BE2C (cell line): ENCODE data around the gene PIF1.

Experiments
- DNase-seq: peaks from one replicate; pipeline ENCODE4 v3.0.0-alpha.2; 2020
- H3K27me3 ChIP-seq: fragments of 250-450 bp; sonication (Bioruptor Pico); 2 replicates; pipeline ENCODE4 v1.5.1; 2020; ENCODE audit warnings: mild to moderate bottlenecking
- H3K36me3 ChIP-seq: fragments of 250-450 bp; sonication (Bioruptor Pico); 2 replicates; pipeline ENCODE4 v1.5.1; 2020; ENCODE audit warnings: mild to moderate bottlenecking
- H3K4me1 ChIP-seq: fragments of 250-450 bp; sonication (Bioruptor Pico); 2 replicates; pipeline ENCODE4 v1.5.1; 2020
- H3K4me3 ChIP-seq: 2 replicates; pipeline ENCODE4 v1.5.1; 2011; ENCODE audit warnings: low read depth, low read length
- H3K9me3 ChIP-seq: fragments of 250-450 bp; sonication (Bioruptor Pico); 2 replicates; pipeline ENCODE4 v1.5.1; 2020
- TF ChIP-seq, protein P1 (sequence below): IDR thresholded peaks from 2 replicates; pipeline ENCODE4 v1.5.1; 2012; ENCODE audit warnings: mild to moderate bottlenecking, low read depth, low read length

Gene PIF1

DNA sequence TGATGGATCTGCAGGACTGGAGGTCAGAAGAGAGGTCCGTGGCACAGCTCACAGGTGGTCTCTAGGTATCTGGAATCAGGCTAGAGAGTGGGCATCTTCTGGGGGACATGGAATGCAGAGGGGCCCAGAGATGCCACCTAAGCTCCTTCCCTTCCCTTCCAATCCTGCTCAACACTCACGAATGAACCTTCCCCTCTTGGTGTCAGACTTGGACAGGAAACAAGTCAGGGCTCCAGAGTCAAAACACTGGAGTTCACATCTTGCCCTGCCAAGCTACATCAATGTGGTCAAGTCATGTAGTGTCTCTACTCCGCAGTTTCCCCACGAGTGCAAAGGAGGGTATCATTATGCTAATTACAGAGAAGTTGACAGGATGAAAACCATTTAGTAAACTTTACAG, 34.0 kb downstream of the PIF1 start:
- Histone ChIP-seq H3K4me1 (no peaks in the 10 kb centered on the region), H3K4me3 (no peak overlapping the region), H3K9me3 (no peaks in the 10 kb centered on the region), H3K27me3 (no peaks in the 10 kb centered on the region), H3K36me3 (no peaks in the 10 kb centered on the region)
- TF ChIP-seq, protein P1, sequence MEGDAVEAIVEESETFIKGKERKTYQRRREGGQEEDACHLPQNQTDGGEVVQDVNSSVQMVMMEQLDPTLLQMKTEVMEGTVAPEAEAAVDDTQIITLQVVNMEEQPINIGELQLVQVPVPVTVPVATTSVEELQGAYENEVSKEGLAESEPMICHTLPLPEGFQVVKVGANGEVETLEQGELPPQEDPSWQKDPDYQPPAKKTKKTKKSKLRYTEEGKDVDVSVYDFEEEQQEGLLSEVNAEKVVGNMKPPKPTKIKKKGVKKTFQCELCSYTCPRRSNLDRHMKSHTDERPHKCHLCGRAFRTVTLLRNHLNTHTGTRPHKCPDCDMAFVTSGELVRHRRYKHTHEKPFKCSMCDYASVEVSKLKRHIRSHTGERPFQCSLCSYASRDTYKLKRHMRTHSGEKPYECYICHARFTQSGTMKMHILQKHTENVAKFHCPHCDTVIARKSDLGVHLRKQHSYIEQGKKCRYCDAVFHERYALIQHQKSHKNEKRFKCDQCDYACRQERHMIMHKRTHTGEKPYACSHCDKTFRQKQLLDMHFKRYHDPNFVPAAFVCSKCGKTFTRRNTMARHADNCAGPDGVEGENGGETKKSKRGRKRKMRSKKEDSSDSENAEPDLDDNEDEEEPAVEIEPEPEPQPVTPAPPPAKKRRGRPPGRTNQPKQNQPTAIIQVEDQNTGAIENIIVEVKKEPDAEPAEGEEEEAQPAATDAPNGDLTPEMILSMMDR = no peak
- no peak for DNase-seq

DNA sequence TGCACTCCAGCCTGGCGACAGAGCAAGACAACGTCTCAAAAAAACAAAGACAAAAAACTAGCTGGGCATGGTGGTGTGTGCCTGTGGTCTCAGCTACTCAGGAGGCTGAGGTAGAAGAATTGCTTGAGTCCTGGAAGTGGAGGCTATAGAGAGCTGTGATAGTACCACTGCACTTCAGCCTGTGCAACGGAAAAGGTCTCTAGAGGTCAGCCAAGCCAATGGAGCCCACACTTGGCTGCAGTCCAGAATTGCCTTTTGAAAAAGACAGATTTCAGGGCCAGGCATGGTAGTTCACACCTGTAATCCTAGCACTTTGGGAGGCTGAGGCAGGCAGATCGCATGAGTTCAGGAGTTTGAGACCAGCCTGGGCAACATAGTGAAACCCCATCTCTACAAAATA, 41.7 kb downstream of the PIF1 start:
- no peaks in the 10 kb centered on the region for H3K27me3 ChIP-seq
- TF ChIP-seq, protein P1 = no peak
- H3K36me3 ChIP-seq = no peaks in the 10 kb centered on the region
- no peaks in the 10 kb centered on the region for H3K9me3 ChIP-seq
- H3K4me1 ChIP-seq = no peaks in the 10 kb centered on the region
- DNase-seq = no peak
- H3K4me3 ChIP-seq = no peak overlapping the region

GRCh38 chr15:64782751-64783150, 42.7 kb downstream of the PIF1 start:
- TF ChIP-seq, protein P1 = no peak
- H3K9me3 ChIP-seq = no peaks in the 10 kb centered on the region
- no peaks in the 10 kb centered on the region for H3K4me1 ChIP-seq
- no peak overlapping the region for H3K4me3 ChIP-seq
- no peaks in the 10 kb centered on the region for H3K27me3 ChIP-seq
- no peak for DNase-seq
- no peaks in the 10 kb centered on the region for H3K36me3 ChIP-seq

- H3K9me3 ChIP-seq = no peaks in the 10 kb centered on the region
- no peaks in the 10 kb centered on the region for H3K36me3 ChIP-seq
- no peak for DNase-seq
- H3K27me3 ChIP-seq = no peaks in the 10 kb centered on the region
- no peaks in the 10 kb centered on the region for H3K4me1 ChIP-seq
- TF ChIP-seq, protein P1 = no peak
- H3K4me3 ChIP-seq = no peak overlapping the region
Measured at GRCh38 chr15:64781299-64781698, 44.1 kb downstream of the PIF1 start.

- H3K36me3 ChIP-seq = no peaks in the 10 kb centered on the region
- H3K4me1 ChIP-seq = no peaks in the 10 kb centered on the region
- H3K27me3 ChIP-seq = no peaks in the 10 kb centered on the region
- no peaks in the 10 kb centered on the region for H3K9me3 ChIP-seq
- TF ChIP-seq, protein P1 = no peak
- H3K4me3 ChIP-seq = no peak overlapping the region
- no peak for DNase-seq
Measured at GRCh38 chr15:64780600-64781156, 44.8 kb downstream of the PIF1 start.

DNA sequence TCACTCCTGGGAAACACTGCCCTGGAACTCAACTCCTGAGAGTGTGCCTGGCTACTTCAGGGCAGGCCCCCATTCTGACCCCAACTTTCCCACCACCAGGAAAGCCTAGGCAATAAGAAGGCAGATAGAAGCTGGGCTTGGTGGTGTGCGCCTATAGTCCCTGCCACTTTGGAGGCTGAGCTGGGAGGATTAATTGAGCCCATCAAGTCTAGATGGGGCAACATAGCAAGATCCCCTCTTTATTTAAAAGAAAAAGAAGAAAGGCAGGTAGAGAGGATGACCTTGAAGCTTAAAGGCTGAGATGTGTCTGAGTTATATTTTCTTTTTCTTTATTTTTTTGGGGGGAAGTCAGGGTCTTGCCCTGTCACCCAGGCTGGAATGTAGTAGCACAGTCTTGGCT, 45.8 kb downstream of the PIF1 start:
- Histone ChIP-seq H3K27me3 (peaks cover 5% of the 10 kb centered on the region; the same call in 1 of the 2 replicates), H3K4me1 (no peaks in the 10 kb centered on the region), H3K36me3 (no peaks in the 10 kb centered on the region), H3K4me3 (no peak overlapping the region), H3K9me3 (no peaks in the 10 kb centered on the region; the same call in 1 of the 2 replicates)
- no peak for DNase-seq
- TF ChIP-seq, protein P1 = no peak
